HepG2 (cell line): ENCODE results near the gene EZH1. TPM values are rescaled to one million over a fixed set of nuclear protein-coding genes. Genes with fewer than 3 reads are reported as not detected.
A peak's percentile ranks its signal among the peaks of the same experiment; 100 is the strongest.

Experiments
- AKAP8 ChIP-seq: sonication (generic); formaldehyde crosslinking; IDR thresholded peaks from 2 replicates; pipeline ENCODE4 v1.5.1; 2020; ENCODE audit warnings: mild to moderate bottlenecking, missing genetic modification reagents
- DMAP1 ChIP-seq: IDR thresholded peaks from 2 replicates; pipeline ENCODE4 v1.6.1; 2016
- EP300 ChIP-seq, 3 experiments: sonication (generic) in 1 of 3; formaldehyde crosslinking in 1 of 3; IDR thresholded peaks; 2 replicates each; pipeline versions ENCODE4 v1.5.1 to v1.6.1; 2011 to 2020; ENCODE audit warnings: low read depth in 2 of 3, low read length in 2 of 3, borderline replicate concordance in 1 of 3, improper control_type of control experiment in 1 of 3, mild to moderate bottlenecking in 1 of 3, missing genetic modification reagents in 1 of 3, moderate library complexity in 1 of 3
- IRX3 ChIP-seq: sonication (generic); formaldehyde crosslinking; IDR thresholded peaks from 2 replicates; pipeline ENCODE4 v1.8.1; 2023; ENCODE audit warnings: mild to moderate bottlenecking, low read depth, missing genetic modification reagents, borderline replicate concordance
- KAT7 ChIP-seq: IDR thresholded peaks from 2 replicates; pipeline ENCODE4 v1.6.1; 2018; ENCODE audit warnings: borderline replicate concordance, missing compliant biosample characterization
- KLF15 ChIP-seq: sonication (generic); formaldehyde crosslinking; IDR thresholded peaks from 2 replicates; pipeline ENCODE4 v1.8.1; 2023; ENCODE audit warnings: borderline replicate concordance, mild to moderate bottlenecking, inconsistent platforms, missing genetic modification reagents, mixed read lengths
- MTF2 ChIP-seq: sonication (generic); formaldehyde crosslinking; IDR thresholded peaks from 2 replicates; pipeline ENCODE4 v1.5.0; 2020; ENCODE audit warnings: missing genetic modification reagents, borderline replicate concordance
- NFIB ChIP-seq: sonication (generic); formaldehyde crosslinking; IDR thresholded peaks from 2 replicates; pipeline ENCODE4 v1.9.0; 2021; ENCODE audit warnings: missing genetic modification reagents, mild to moderate bottlenecking, borderline replicate concordance
- NFKBIZ ChIP-seq: IDR thresholded peaks from 2 replicates; pipeline ENCODE4 v1.6.1; 2018; ENCODE audit warnings: missing genetic modification reagents, missing compliant biosample characterization
- NR2F6 ChIP-seq, 2 experiments: IDR thresholded peaks; 2 replicates each; pipeline ENCODE4 v1.6.1; 2016; ENCODE audit warnings: antibody characterized with exemption in 1 of 2, mild to moderate bottlenecking in 1 of 2
- SSRP1 ChIP-seq: IDR thresholded peaks from 2 replicates; pipeline ENCODE4 v1.6.1; 2016; ENCODE audit warnings: control low read depth
- TCF7 ChIP-seq: sonication (generic); IDR thresholded peaks from 2 replicates; pipeline ENCODE4 v1.6.1; 2016; ENCODE audit warnings: antibody characterized with exemption, low read depth
- XRCC5 ChIP-seq: fragments of 200-400 bp; formaldehyde crosslinking; optimal IDR thresholded peaks from 2 replicates; pipeline ENCODE3; 2017; ENCODE audit warnings: mild to moderate bottlenecking, low read length
- ZBTB10 ChIP-seq: sonication (generic); formaldehyde crosslinking; IDR thresholded peaks from 2 replicates; pipeline ENCODE4 v1.4.0; 2020; ENCODE audit warnings: missing genetic modification reagents, borderline replicate concordance
- ZBTB34 ChIP-seq: sonication (generic); formaldehyde crosslinking; IDR thresholded peaks from 2 replicates; pipeline ENCODE4 v1.8.0; 2022; ENCODE audit warnings: mild to moderate bottlenecking, missing genetic modification reagents
- ZBTB46 ChIP-seq: sonication (generic); formaldehyde crosslinking; IDR thresholded peaks from 2 replicates; pipeline ENCODE4 v1.4.0; 2020; ENCODE audit warnings: mild to moderate bottlenecking, missing genetic modification reagents, borderline replicate concordance
- ZFP62 ChIP-seq: sonication (generic); formaldehyde crosslinking; IDR thresholded peaks from 2 replicates; pipeline ENCODE4 v1.4.0; 2020; ENCODE audit warnings: missing genetic modification reagents
- ZNF331 ChIP-seq: sonication (generic); formaldehyde crosslinking; IDR thresholded peaks from 2 replicates; pipeline ENCODE4 v1.4.0; 2020; ENCODE audit warnings: missing genetic modification reagents
- ZNF382 ChIP-seq: sonication (generic); formaldehyde crosslinking; IDR thresholded peaks from 2 replicates; pipeline ENCODE4 v1.5.0; 2020; ENCODE audit warnings: missing genetic modification reagents, mild to moderate bottlenecking, borderline replicate concordance
- ZNF513 ChIP-seq: sonication (generic); formaldehyde crosslinking; conservative IDR thresholded peaks from 2 replicates; pipeline ENCODE4 v1.5.0; 2020; ENCODE audit warnings: missing genetic modification reagents
- ZNF577 ChIP-seq: sonication (generic); formaldehyde crosslinking; IDR thresholded peaks from 2 replicates; pipeline ENCODE4 v1.4.0; 2020; ENCODE audit warnings: mild to moderate bottlenecking, low read depth, missing genetic modification reagents, borderline replicate concordance
- ZNF788 ChIP-seq: sonication (generic); formaldehyde crosslinking; IDR thresholded peaks from 2 replicates; pipeline ENCODE4 v1.5.0; 2020; ENCODE audit warnings: mild to moderate bottlenecking, missing genetic modification reagents, borderline replicate concordance
- ZNF816 ChIP-seq: sonication (generic); formaldehyde crosslinking; IDR thresholded peaks from 2 replicates; pipeline ENCODE4 v1.8.0; 2022; ENCODE audit warnings: missing genetic modification reagents, mild to moderate bottlenecking, borderline replicate concordance
- polyA plus RNA-seq, 8 experiments: library from polyadenylated mRNA; depleted of rRNA in 3 of 8; stranded (reverse) in 7 of 8; unstranded in 1 of 8; fragments of >200 nt; fragmentation: Illumina TruSeq in 4 of 8; extraction: Trizol in 4 of 8; gene quantifications; 2 replicates each; pipeline versions ENCODE4 v1.2.1 to v1.2.3, GENCODE V29; 2011 to 2016; ENCODE audit warnings: low read depth in 4 of 8, missing spikeins in 1 of 8, mixed read lengths in 1 of 8; ENCODE audit not compliant: insufficient read depth in 1 of 8
- total RNA-seq, 5 experiments: library from RNA; depleted of rRNA; stranded (reverse); fragments of >200 nt; fragmentation: Illumina TruSeq; extraction: Trizol; gene quantifications; 2 replicates each; pipeline ENCODE4 v1.2.3, GENCODE V29; 2016; ENCODE audit warnings: low read depth in 1 of 5

Gene EZH1
- total and polyA plus RNA-seq, 2 of the 13 experiments (the other 11 are each of a cell fraction or from before 2014, with no cell fraction given): 11.6 to 24.0 TPM

- no peak for TF ChIP-seq KAT7
- TF ChIP-seq SSRP1 (CRISPR knock-in tag): no peak
- peak; percentile 22; the same call in 1 of the 2 replicates for TF ChIP-seq ZNF788 (CRISPR knock-in tag)
- no peak for TF ChIP-seq NFKBIZ
- TF ChIP-seq ZNF382 (CRISPR knock-in tag): no peak
- TF ChIP-seq AKAP8 (CRISPR knock-in tag): no peak
- TF ChIP-seq ZFP62: no peak
- no peak for TF ChIP-seq DMAP1
- TF ChIP-seq ZNF816: no peak
- no peak; the same call in 1 of the 2 replicates for TF ChIP-seq ZBTB34 (CRISPR knock-in tag)
- TF ChIP-seq NFIB (CRISPR knock-in tag): no peak
- TF ChIP-seq MTF2 (CRISPR knock-in tag): no peak
- TF ChIP-seq TCF7: no peak
- TF ChIP-seq EP300 (IDR thresholded peaks at IDR 0.05; ENCODE audit: low read depth in 2 of 2, low read length in 2 of 2): no peak
- TF ChIP-seq EP300 (CRISPR knock-in tag; IDR thresholded peaks at IDR 0.05; ENCODE audit: borderline replicate concordance): no peak
- no peak for TF ChIP-seq ZBTB10 (CRISPR knock-in tag)
- no peak for TF ChIP-seq ZNF331
- TF ChIP-seq IRX3 (CRISPR knock-in tag): 0 out of 2 replicates have a peak, but pooled peaks have one; percentile 4
- TF ChIP-seq XRCC5: no peak
- no peak for TF ChIP-seq ZNF513
- TF ChIP-seq KLF15 (CRISPR knock-in tag): no peak
- TF ChIP-seq NR2F6 (IDR thresholded peaks at IDR 0.05): no peak
- no peak for TF ChIP-seq NR2F6 (CRISPR knock-in tag; IDR thresholded peaks at IDR 0.05)
- no peak for TF ChIP-seq ZBTB46
- TF ChIP-seq ZNF577: no peak
Measured at GRCh38 chr17:42683407-42684034, 61.3 kb downstream of the EZH1 start (continued).
